ENCODE measurements around the gene SYDE1. TPM values are rescaled to one million over a fixed set of nuclear protein-coding genes. Genes with fewer than 3 reads are reported as not detected.
A peak's percentile ranks its signal among the peaks of the same experiment; 100 is the strongest.

SYDE1 gene
- total RNA-seq, 1 experiment from 2014 or later: 47.7 TPM

DNA sequence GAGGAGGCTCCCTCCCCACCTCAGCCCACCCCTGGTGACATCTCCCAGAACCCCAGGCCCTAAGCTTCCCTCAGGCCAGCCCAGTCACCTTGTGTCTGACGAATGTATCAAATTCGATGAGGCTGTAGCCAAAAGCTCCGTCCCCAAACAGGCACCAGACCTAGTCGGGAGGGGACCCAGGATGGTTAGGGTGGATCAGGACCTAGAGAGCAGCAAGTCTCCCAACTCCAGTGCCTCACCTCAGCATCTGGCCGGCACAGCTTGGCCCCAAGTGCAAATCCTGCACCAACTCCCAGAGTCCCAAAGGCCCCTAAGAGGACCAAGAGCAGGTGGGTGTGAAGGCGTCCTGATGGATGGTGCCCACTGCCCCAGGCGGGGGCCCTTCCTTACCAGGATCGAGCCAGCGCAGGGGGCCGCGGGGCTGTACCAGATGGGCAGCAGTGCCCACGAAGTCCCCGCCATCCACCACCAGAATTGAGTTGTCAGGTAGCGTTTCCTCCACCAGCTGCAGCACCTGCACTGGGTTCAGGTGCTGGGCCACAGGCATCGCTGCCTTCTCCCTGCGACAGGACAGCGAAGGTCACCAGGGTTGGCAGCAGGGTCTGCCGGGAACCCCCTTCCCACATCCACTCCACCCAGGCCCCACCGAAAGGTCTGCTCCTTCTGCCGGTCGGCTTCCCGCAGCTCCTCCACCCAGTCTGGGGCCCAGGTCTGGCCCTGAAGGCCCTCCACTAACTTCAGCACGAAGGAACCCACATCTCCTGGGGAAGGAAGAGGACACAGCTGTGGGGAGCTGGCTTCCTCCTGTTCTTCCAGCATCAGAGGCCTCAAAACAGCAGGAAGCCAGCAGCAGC lies 8.8 kb downstream of the SYDE1 start:
- no peak overlapping the region for H3K27ac ChIP-seq (ENCODE audit: low read length)
- H3K36me3 ChIP-seq (ENCODE audit: control insufficient read depth, insufficient read depth, low read length): no peaks in the 10 kb centered on the region
- CTCF ChIA-PET: no interaction called here
- BruUV-seq (replicated peaks): no TSS peak
- DNase-seq (ENCODE audit: low read depth, low spot score) (no peak), ATAC-seq (0 out of 2 replicates have a peak, but pooled peaks have one; percentile 2)
- intact Hi-C loops (cut with micrococcal nuclease; ENCODE audit: unreplicated experiment) (no loop called here), in situ Hi-C loops (cut with HindIII; ENCODE audit: low pct_unique_long_range_greater_than_20kb, low sequenced_read_pairs) (no loop called here)
- POLR2A ChIA-PET: interaction anchor here (0.5 kb wide), 1 partner anchor 27 kb away, joined by 3 read pairs; no protein-coding TSS in a partner anchor
- H3K4me3 ChIP-seq (ENCODE audit: low read depth in 2 of 2, low read length in 2 of 2): no peak overlapping the region
- H3K27me3 ChIP-seq (ENCODE audit: control insufficient read depth, insufficient read depth, low read length): no peaks in the 10 kb centered on the region
- no peaks in the 10 kb centered on the region for H3K9me3 ChIP-seq (ENCODE audit: control insufficient read depth, insufficient read depth, low read depth, low read length)
- TF ChIP-seq REST (IDR thresholded peaks at IDR 0.05; ENCODE audit: insufficient read depth in 1 of 2, low read depth in 2 of 2, low read length in 1 of 2) (no peak), POLR2AphosphoS5 (IDR thresholded peaks at IDR 0.05; ENCODE audit: low read depth, low read length) (no peak), TCF7L2 (IDR thresholded peaks at IDR 0.05; ENCODE audit: low read depth, low read length) (no peak), SIN3A (IDR thresholded peaks at IDR 0.05; ENCODE audit: borderline replicate concordance, insufficient read depth, low read depth, low read length) (no peak)
- TF ChIP-seq, protein P1, sequence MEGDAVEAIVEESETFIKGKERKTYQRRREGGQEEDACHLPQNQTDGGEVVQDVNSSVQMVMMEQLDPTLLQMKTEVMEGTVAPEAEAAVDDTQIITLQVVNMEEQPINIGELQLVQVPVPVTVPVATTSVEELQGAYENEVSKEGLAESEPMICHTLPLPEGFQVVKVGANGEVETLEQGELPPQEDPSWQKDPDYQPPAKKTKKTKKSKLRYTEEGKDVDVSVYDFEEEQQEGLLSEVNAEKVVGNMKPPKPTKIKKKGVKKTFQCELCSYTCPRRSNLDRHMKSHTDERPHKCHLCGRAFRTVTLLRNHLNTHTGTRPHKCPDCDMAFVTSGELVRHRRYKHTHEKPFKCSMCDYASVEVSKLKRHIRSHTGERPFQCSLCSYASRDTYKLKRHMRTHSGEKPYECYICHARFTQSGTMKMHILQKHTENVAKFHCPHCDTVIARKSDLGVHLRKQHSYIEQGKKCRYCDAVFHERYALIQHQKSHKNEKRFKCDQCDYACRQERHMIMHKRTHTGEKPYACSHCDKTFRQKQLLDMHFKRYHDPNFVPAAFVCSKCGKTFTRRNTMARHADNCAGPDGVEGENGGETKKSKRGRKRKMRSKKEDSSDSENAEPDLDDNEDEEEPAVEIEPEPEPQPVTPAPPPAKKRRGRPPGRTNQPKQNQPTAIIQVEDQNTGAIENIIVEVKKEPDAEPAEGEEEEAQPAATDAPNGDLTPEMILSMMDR (IDR thresholded peaks at IDR 0.05): no peak
- H3K4me1 ChIP-seq (ENCODE audit: control insufficient read depth, insufficient read depth, low read length): no peaks in the 10 kb centered on the region

GRCh38 chr19:15116856-15117255 lies 9.7 kb downstream of the SYDE1 start:
- BruUV-seq (replicated peaks): no TSS peak
- Histone ChIP-seq H3K36me3 (ENCODE audit: control insufficient read depth, insufficient read depth, low read length) (no peaks in the 10 kb centered on the region), H3K4me1 (ENCODE audit: control insufficient read depth, insufficient read depth, low read length) (no peaks in the 10 kb centered on the region), H3K9me3 (ENCODE audit: control insufficient read depth, insufficient read depth, low read depth, low read length) (no peaks in the 10 kb centered on the region), H3K27ac (ENCODE audit: low read length) (no peak overlapping the region), H3K27me3 (ENCODE audit: control insufficient read depth, insufficient read depth, low read length) (no peaks in the 10 kb centered on the region), H3K4me3 (ENCODE audit: low read depth in 2 of 2, low read length in 2 of 2) (no peak overlapping the region)
- ChIA-PET CTCF (no interaction called here), POLR2A (no interaction called here)
- intact Hi-C loops (cut with micrococcal nuclease; ENCODE audit: unreplicated experiment): no loop called here
- DNase-seq (ENCODE audit: low read depth, low spot score) (no peak), ATAC-seq (no peak)
- no peak for TF ChIP-seq POLR2AphosphoS5 (IDR thresholded peaks at IDR 0.05; ENCODE audit: low read depth, low read length)
- TF ChIP-seq REST (IDR thresholded peaks at IDR 0.05; ENCODE audit: insufficient read depth in 1 of 2, low read depth in 2 of 2, low read length in 1 of 2): no peak
- no peak for TF ChIP-seq SIN3A (IDR thresholded peaks at IDR 0.05; ENCODE audit: borderline replicate concordance, insufficient read depth, low read depth, low read length)
- TF ChIP-seq, protein P1 (IDR thresholded peaks at IDR 0.05): no peak
- TF ChIP-seq TCF7L2 (IDR thresholded peaks at IDR 0.05; ENCODE audit: low read depth, low read length): no peak
- in situ Hi-C loops (cut with HindIII; ENCODE audit: low pct_unique_long_range_greater_than_20kb, low sequenced_read_pairs): no loop called here
